ENCODE data around the gene EXPH5.
A peak's percentile ranks its signal among the peaks of the same experiment; 100 is the strongest.

The EXPH5 gene

GRCh38 chr11:108511851-108512474 lies 81.6 kb downstream of the EXPH5 start:
- peak; percentile 38 for DNase-seq (ENCODE audit: low read depth)

- no peak for DNase-seq (ENCODE audit: low read depth)
Measured at GRCh38 chr11:108508653-108509593, 84.6 kb downstream of the EXPH5 start.

GRCh38 chr11:108501396-108501795 lies 92.2 kb downstream of the EXPH5 start:
- DNase-seq (ENCODE audit: low read depth): no peak

- DNase-seq (ENCODE audit: low read depth): no peak
Measured at GRCh38 chr11:108500721-108501120, 92.8 kb downstream of the EXPH5 start.

- no peak for DNase-seq (ENCODE audit: low read depth)
Measured at GRCh38 chr11:108500169-108500568, 93.4 kb downstream of the EXPH5 start.

GRCh38 chr11:108498816-108499408 lies 94.7 kb downstream of the EXPH5 start:
- no peak for DNase-seq (ENCODE audit: low read depth)

GRCh38 chr11:108498046-108498815 lies 95.3 kb downstream of the EXPH5 start, which contains the start of gene POGLUT3:
TSS of gene POGLUT3 (minus strand) at chr11:108498384. CDS start at chr11:108498366, 18 bp downstream.
- DNase-seq (ENCODE audit: low read depth): peak; percentile 20

GRCh38 chr11:108497317-108498045 lies 96.1 kb downstream of the EXPH5 start:
- DNase-seq (ENCODE audit: low read depth): peak; percentile 95

GRCh38 chr11:108496643-108497256 lies 96.8 kb downstream of the EXPH5 start:
- no peak for DNase-seq (ENCODE audit: low read depth)

- no peak for DNase-seq (ENCODE audit: low read depth)
Measured at GRCh38 chr11:108495326-108495725, 98.2 kb downstream of the EXPH5 start.

GRCh38 chr11:108494182-108494581 lies 99.4 kb downstream of the EXPH5 start:
- no peak for DNase-seq (ENCODE audit: low read depth)

- no peak for DNase-seq (ENCODE audit: low read depth)
Measured at GRCh38 chr11:108491936-108492335, 101.6 kb downstream of the EXPH5 start.

GRCh38 chr11:108486828-108487227 lies 106.7 kb downstream of the EXPH5 start:
- DNase-seq (ENCODE audit: low read depth): no peak

GRCh38 chr11:108486331-108486730 lies 107.2 kb downstream of the EXPH5 start:
- DNase-seq (ENCODE audit: low read depth): no peak

- DNase-seq (ENCODE audit: low read depth): no peak
Measured at GRCh38 chr11:108483163-108483562, 110.4 kb downstream of the EXPH5 start.

GRCh38 chr11:108474664-108475463 lies 118.7 kb downstream of the EXPH5 start:
- no peak for DNase-seq (ENCODE audit: low read depth)

- no peak for DNase-seq (ENCODE audit: low read depth)
Measured at GRCh38 chr11:108472681-108473080, 120.9 kb downstream of the EXPH5 start.

GRCh38 chr11:108468478-108468864 lies 125.1 kb downstream of the EXPH5 start:
- DNase-seq (ENCODE audit: low read depth): no peak

- peak; percentile 94 for DNase-seq (ENCODE audit: low read depth)
Measured at GRCh38 chr11:108467091-108467823, 126.3 kb downstream of the EXPH5 start, which contains the start of gene C11orf65. TSS of gene C11orf65 (minus strand) at chr11:108467529. CDS start at chr11:108461559, 5,970 bp downstream.
